Effector memory CD4-positive, alpha-beta T cell (primary cell): ENCODE data around the gene NLRP5.
A peak's percentile ranks its signal among the peaks of the same experiment; 100 is the strongest.
"Not testable (repeated sequence)": the region's sequence is repeated elsewhere in the genome, so short reads cannot be mapped to it uniquely, and the experiment has no call there.

ENCODE experiments used
- DNase-seq, 3 donors: peaks; one replicate each; pipeline ENCODE4 v3.0.0-alpha.2; 2020
- H3K27ac ChIP-seq: 2 replicates; pipeline ENCODE4 v1.7.0; 2013; ENCODE audit warnings: mild to moderate bottlenecking, low read length, moderate library complexity; ENCODE audit not compliant: insufficient read depth, poor library complexity, severe bottlenecking
- H3K27me3 ChIP-seq: replicated peaks from 2 replicates; pipeline ENCODE4 v1.7.0; 2013; ENCODE audit warnings: mild to moderate bottlenecking, low read length; ENCODE audit not compliant: insufficient read depth, control insufficient read depth, poor library complexity, severe bottlenecking
- H3K36me3 ChIP-seq: 2 replicates; pipeline ENCODE4 v1.7.0; 2013; ENCODE audit warnings: mild to moderate bottlenecking, low read length, moderate library complexity; ENCODE audit not compliant: control insufficient read depth, insufficient read depth
- H3K4me1 ChIP-seq: 2 replicates; pipeline ENCODE4 v1.7.0; 2013; ENCODE audit warnings: low read length, mild to moderate bottlenecking; ENCODE audit not compliant: control insufficient read depth, insufficient read depth, poor library complexity, severe bottlenecking
- H3K4me3 ChIP-seq: 2 replicates; pipeline ENCODE4 v1.7.0; 2013; ENCODE audit warnings: low read length, low read depth, mild to moderate bottlenecking; ENCODE audit not compliant: insufficient read depth, poor library complexity, severe bottlenecking
- H3K9me3 ChIP-seq: 2 replicates; pipeline ENCODE4 v1.7.0; 2013; ENCODE audit warnings: mild to moderate bottlenecking, low read length, moderate library complexity; ENCODE audit not compliant: control insufficient read depth

The NLRP5 gene

GRCh38 chr19:56105090-56105701 lies 118.6 kb downstream of the NLRP5 start:
- Histone ChIP-seq H3K27ac (no peak overlapping the region), H3K9me3 (no peaks in the 10 kb centered on the region), H3K36me3 (peaks cover 25% of the 10 kb centered on the region), H3K4me1 (peaks cover 10% of the 10 kb centered on the region), H3K4me3 (no peak overlapping the region), H3K27me3 (no peaks in the 10 kb centered on the region)
- peak; percentile 9 to 22 (median 13) for DNase-seq

- Histone ChIP-seq H3K36me3 (peaks cover 25% of the 10 kb centered on the region), H3K4me1 (peaks cover 10% of the 10 kb centered on the region)
- H3K27me3 ChIP-seq, H3K9me3 ChIP-seq, DNase-seq, H3K27ac ChIP-seq, H3K4me3 ChIP-seq: not testable (repeated sequence)
These were observed 119.3 kb downstream of the NLRP5 start for GRCh38 chr19:56105831-56106396.

DNA sequence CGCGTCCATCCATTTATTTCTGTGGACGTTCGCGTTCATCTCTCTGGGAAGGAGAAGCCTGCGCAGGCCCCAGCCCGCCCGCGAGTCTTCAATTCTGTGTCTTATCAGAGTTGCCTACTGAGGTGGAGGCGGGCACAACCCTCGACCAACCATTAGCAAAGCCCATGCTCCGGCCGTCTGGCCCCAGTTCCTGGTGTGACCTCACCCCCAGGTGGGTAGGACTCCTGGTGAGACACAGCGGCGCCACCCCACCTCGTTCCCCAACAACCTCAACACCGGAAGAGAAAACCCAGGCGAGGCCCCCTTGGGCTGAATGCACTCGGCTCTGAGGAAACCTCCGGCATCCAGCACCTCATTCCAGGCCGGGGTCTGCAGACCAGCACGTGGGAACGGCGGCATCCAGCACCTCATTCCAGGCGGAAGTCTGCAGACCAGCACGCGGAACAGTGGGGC lies 119.8 kb downstream of the NLRP5 start:
- no peak overlapping the region for H3K4me3 ChIP-seq
- no peaks in the 10 kb centered on the region for H3K27me3 ChIP-seq
- peaks cover 21% of the 10 kb centered on the region for H3K36me3 ChIP-seq
- H3K4me1 ChIP-seq = peaks cover 10% of the 10 kb centered on the region
- no peak for DNase-seq
- no peak overlapping the region for H3K27ac ChIP-seq
- H3K9me3 ChIP-seq = no peaks in the 10 kb centered on the region

DNA sequence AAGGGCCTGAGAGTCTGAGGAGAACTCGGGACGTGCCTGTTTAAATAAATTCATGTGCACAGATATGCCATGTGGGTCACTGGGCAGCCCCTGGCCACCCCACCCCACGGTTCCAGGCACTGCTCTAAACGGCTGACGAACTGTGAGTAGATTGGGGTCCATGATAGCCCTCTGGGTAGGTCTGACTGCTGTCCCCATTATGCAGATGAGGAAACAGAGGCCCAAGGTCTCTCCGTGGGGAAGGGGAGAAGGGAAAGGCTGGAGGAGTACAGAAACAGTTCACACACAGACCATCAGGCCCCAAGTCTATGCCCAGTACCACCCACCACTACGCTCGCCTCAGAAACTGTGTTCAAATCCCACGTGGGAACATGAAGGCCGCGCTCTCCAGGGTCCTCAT lies 120.4 kb downstream of the NLRP5 start:
- Histone ChIP-seq H3K27me3 (no peaks in the 10 kb centered on the region), H3K4me3 (no peak overlapping the region), H3K36me3 (peaks cover 15% of the 10 kb centered on the region), H3K9me3 (no peaks in the 10 kb centered on the region), H3K27ac (no peak overlapping the region), H3K4me1 (peaks cover 10% of the 10 kb centered on the region)
- DNase-seq = no peak

DNA sequence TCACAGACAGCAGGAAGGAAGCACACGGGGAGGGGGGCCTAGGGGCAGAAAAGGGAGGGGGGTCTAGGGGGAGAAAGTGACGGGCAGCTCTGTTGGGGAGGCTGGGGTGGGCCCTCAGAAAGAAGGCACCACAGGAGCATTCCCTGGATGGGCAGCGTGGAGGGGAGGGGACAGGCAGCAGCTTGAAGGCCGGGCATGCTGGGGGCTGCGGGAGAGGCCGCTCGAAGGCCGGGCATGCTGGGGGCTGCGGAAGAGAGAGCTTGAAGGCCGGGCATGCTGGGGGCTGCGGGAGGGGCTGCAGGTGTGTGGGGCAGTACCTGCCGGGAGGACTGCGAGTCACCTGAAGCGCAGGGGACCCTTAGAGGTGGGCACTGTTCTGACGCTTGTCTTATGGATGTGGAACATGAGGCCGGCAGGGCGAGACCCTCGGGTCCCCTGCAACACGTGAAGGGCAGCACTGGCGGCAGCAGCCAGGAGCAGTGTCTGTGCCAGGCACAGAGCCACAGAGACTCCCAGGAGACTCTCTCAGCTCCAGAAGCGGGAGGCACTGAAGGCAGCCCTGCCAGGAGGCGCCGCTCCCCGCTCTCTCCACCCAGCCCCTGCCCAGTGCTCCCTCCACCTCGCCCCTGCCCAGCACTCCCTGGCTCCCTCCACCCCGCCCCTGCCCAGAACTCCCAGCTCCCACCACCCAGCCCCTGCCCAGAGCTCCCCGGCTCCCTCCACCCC lies 121.2 kb downstream of the NLRP5 start:
- no peak overlapping the region for H3K27ac ChIP-seq
- peaks cover 10% of the 10 kb centered on the region for H3K4me1 ChIP-seq
- H3K36me3 ChIP-seq = peaks cover 7% of the 10 kb centered on the region
- no peaks in the 10 kb centered on the region for H3K27me3 ChIP-seq
- H3K9me3 ChIP-seq = no peaks in the 10 kb centered on the region
- H3K4me3 ChIP-seq = no peak overlapping the region
- no peak for DNase-seq

- Histone ChIP-seq H3K27me3 (no peaks in the 10 kb centered on the region), H3K4me3 (no peak overlapping the region), H3K27ac (no peak overlapping the region), H3K4me1 (peaks cover 10% of the 10 kb centered on the region), H3K9me3 (no peaks in the 10 kb centered on the region), H3K36me3 (no peaks in the 10 kb centered on the region)
- no peak for DNase-seq
These were observed 122.0 kb downstream of the NLRP5 start for GRCh38 chr19:56108447-56109195.

DNA sequence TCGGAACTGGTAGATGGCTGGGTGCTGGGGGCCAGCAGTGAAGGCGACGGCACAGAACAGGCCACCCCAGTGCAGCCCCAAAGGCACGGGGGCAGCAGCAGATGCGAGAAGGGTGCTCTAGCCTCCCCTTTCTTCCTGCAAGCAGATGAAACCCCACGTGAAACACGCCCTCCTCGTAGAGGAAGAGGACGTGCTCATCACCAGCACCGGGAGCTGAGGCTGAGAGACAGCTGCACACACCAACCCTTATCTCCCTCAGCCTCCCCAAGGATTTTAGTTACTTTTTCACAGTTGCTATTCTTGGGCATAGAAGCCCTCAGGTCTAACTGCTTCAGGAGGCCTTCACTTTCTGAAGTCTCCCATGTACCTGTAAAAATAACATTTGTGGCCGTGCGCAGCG lies 122.7 kb downstream of the NLRP5 start:
- no peak for DNase-seq
- Histone ChIP-seq H3K36me3 (no peaks in the 10 kb centered on the region), H3K27ac (no peak overlapping the region), H3K4me3 (no peak overlapping the region), H3K27me3 (no peaks in the 10 kb centered on the region), H3K9me3 (no peaks in the 10 kb centered on the region), H3K4me1 (peaks cover 10% of the 10 kb centered on the region)

DNA sequence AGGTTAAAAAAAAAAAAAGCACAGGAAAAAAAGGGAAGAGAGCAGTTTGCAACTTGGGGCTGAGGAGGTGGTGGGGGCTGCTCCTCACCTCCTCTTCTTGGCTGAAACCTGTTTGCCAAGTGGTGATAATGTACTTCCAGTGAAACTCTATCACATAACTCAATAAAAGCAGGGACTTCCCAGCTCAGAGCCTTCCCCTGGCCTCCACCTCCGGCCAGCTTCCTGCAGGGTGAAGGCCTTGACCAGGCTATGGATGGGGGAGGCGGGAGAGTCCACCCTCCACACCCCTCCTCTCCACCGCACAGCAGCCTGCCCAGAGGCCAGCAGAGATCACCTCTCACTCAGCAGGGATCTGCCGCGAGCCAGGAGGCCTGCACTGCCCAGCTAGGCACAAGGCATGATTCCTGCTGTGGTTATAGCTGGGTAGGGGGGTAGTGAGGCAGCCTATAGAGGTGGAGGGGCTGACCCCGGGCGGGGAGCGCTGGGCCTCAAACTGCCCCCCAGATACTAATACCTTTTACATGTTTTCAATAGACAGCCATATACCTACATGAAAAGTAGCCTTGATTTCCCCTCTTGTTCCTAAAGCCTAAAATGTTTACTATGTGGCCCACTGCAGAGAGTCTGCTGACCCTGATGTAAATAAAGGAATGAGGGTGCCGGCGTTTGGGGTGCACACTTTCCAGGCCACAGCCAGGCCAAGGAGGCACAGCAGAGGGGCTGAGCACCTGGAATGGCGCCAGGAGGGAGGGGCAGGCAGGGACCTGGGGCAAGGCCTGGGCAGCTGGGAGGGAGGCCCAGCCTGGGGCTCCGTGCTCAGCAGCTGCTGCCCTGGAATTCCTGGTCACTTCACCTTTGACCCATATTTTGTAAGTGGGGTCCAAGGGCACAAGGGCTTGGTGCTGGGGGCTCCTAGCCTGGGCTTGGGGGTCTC lies 124.2 kb downstream of the NLRP5 start:
- H3K9me3 ChIP-seq = no peaks in the 10 kb centered on the region
- no peak overlapping the region for H3K4me3 ChIP-seq
- no peaks in the 10 kb centered on the region for H3K27me3 ChIP-seq
- H3K4me1 ChIP-seq = peaks cover 5% of the 10 kb centered on the region
- H3K27ac ChIP-seq = no peak overlapping the region
- DNase-seq = no peak
- no peaks in the 10 kb centered on the region for H3K36me3 ChIP-seq
